DND-41 (cell line): ENCODE measurements around the gene NUP85.
"Not testable (repeated sequence)": the region's sequence is repeated elsewhere in the genome, so short reads cannot be mapped to it uniquely, and the experiment has no call there.

Source experiments
- ATAC-seq: fragments of 200-7000 bp; cut with Tn5 transposase; 3 replicates; pipeline ENCODE4 v1.9.1; 2021; ENCODE audit warnings: low read depth; ENCODE audit not compliant: insufficient read depth
- DNase-seq: peaks from one replicate; pipeline ENCODE4 v3.0.0-alpha.2; 2020
- H2AFZ ChIP-seq: 2 replicates; pipeline ENCODE4 v1.6.0; 2012; ENCODE audit warnings: low read depth, low read length
- H3K27ac ChIP-seq: 2 replicates; pipeline ENCODE4 v1.5.1; 2012; ENCODE audit warnings: low read length, inconsistent platforms
- H3K27me3 ChIP-seq: fragments of 200-600 bp; sonication (generic); 2 replicates; pipeline ENCODE4 v1.6.0; 2012; ENCODE audit warnings: low read length, mild to moderate bottlenecking, inconsistent platforms; ENCODE audit not compliant: insufficient read depth, poor library complexity
- H3K36me3 ChIP-seq: 2 replicates; pipeline ENCODE4 v1.5.1; 2012; ENCODE audit warnings: low read length, inconsistent platforms; ENCODE audit not compliant: insufficient read depth
- H3K4me1 ChIP-seq: 2 replicates; pipeline ENCODE4 v1.5.1; 2012; ENCODE audit warnings: mild to moderate bottlenecking, low read length; ENCODE audit not compliant: insufficient read depth
- H3K4me2 ChIP-seq: 2 replicates; pipeline ENCODE4 v1.6.0; 2012; ENCODE audit warnings: mild to moderate bottlenecking, moderate library complexity, low read length, inconsistent platforms; ENCODE audit not compliant: insufficient read depth
- H3K4me3 ChIP-seq, 2 experiments: fragments of 200-600 bp in 1 of 2; shearing (Covaris generic) in 1 of 2; 2 replicates each; pipeline ENCODE4 v1.5.1; 2012 to 2016; ENCODE audit warnings: inconsistent platforms in 2 of 2, low read length in 2 of 2, mild to moderate bottlenecking in 2 of 2, low read depth in 1 of 2, moderate library complexity in 1 of 2
- H3K79me2 ChIP-seq: 2 replicates; pipeline ENCODE4 v1.6.0; 2012; ENCODE audit warnings: low read length, inconsistent platforms; ENCODE audit not compliant: insufficient read depth
- H3K9ac ChIP-seq: 2 replicates; pipeline ENCODE4 v1.6.0; 2012; ENCODE audit warnings: low read depth, mild to moderate bottlenecking, inconsistent platforms, low read length, moderate library complexity
- H3K9me3 ChIP-seq: 2 replicates; pipeline ENCODE4 v1.5.1; 2012; ENCODE audit warnings: low read length, moderate library complexity, mild to moderate bottlenecking, inconsistent platforms; ENCODE audit not compliant: insufficient read depth, severe bottlenecking
- H4K20me1 ChIP-seq: 2 replicates; pipeline ENCODE4 v1.6.0; 2012; ENCODE audit warnings: low read length; ENCODE audit not compliant: insufficient read depth
- EZH2 ChIP-seq: IDR thresholded peaks from 3 replicates; pipeline ENCODE4 v1.6.1; 2012; ENCODE audit warnings: borderline replicate concordance, low read depth, mild to moderate bottlenecking, moderate library complexity, low read length, inconsistent platforms; ENCODE audit not compliant: severe bottlenecking
- TF ChIP-seq, protein P1 (sequence below): IDR thresholded peaks from 2 replicates; pipeline ENCODE4 v1.5.1; 2012; ENCODE audit warnings: borderline replicate concordance, low read length, moderate library complexity, mild to moderate bottlenecking; ENCODE audit not compliant: poor library complexity, severe bottlenecking; ENCODE audit errors: extremely low read depth

Gene NUP85

DNA sequence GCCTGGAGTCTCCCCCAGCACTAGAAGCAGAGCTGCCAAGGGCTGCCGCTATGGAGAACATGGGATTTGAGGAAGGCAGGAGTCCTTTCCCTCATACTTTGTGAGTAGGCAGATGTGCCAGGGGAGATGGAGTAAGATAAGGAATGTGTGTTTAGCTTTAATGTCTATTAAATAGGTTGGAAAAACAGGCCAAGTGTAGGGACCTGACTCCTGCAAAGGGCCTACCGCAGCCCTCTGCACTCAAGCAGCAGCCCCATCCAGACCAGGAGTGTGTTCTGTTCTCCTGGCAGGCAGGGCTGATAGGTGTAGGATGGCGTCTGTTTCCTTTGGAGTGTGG, 67.3 kb downstream of the NUP85 start:
- Histone ChIP-seq H3K4me2 (peak overlapping the region; percentile 86; the same call in 1 of the 2 replicates), H3K4me3 (no peak overlapping the region), H3K4me1 (peaks cover 41% of the 10 kb centered on the region), H2AFZ (no peak overlapping the region), H3K36me3 (peaks cover 41% of the 10 kb centered on the region), H3K27me3 (no peaks in the 10 kb centered on the region), H4K20me1 (peaks cover 8% of the 10 kb centered on the region), H3K9me3 (no peaks in the 10 kb centered on the region), H3K9ac (peak overlapping the region; percentile 91; the same call in 1 of the 2 replicates), H3K27ac (peak overlapping the region; percentile 89), H3K79me2 (peaks cover 39% of the 10 kb centered on the region)
- no peak for TF ChIP-seq EZH2
- TF ChIP-seq, protein P1, sequence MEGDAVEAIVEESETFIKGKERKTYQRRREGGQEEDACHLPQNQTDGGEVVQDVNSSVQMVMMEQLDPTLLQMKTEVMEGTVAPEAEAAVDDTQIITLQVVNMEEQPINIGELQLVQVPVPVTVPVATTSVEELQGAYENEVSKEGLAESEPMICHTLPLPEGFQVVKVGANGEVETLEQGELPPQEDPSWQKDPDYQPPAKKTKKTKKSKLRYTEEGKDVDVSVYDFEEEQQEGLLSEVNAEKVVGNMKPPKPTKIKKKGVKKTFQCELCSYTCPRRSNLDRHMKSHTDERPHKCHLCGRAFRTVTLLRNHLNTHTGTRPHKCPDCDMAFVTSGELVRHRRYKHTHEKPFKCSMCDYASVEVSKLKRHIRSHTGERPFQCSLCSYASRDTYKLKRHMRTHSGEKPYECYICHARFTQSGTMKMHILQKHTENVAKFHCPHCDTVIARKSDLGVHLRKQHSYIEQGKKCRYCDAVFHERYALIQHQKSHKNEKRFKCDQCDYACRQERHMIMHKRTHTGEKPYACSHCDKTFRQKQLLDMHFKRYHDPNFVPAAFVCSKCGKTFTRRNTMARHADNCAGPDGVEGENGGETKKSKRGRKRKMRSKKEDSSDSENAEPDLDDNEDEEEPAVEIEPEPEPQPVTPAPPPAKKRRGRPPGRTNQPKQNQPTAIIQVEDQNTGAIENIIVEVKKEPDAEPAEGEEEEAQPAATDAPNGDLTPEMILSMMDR, result no peak
- no peak for DNase-seq
- no peak for ATAC-seq

DNA sequence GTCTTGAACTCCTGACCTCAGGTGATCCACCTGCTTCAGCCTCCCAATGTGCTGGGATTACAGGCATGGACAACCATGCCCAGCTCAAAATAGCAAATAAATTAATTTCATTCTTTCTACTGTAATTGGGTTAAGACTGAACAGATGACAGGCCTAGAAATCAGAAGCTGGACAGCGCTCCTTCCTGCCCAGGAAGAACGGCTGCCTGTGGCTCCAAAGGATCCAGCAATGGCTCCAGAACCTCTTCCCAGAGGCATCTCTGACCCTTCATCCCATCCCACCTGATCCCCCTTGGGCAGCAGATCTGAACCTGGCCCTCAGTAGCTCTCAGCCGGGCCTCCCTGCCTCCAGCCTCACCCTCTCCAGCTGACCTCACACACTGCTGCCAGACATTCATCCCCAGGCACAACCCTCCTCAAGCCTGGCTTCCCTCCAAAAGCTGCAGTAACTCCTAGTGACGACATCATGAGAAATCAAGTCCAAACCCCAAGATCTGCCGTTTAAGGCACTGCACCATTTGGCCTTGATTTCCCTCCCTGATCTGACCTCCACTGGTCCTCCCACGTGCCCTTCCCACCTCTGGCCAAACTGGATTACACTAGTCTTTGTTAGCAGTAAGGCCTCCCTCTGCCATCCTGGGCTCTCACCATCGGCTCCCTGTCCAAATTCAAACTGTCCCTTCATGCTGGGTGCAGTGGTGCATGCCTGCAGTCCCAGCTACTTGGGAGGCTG, 68.7 kb downstream of the NUP85 start:
- H3K4me1 ChIP-seq, result peaks cover 36% of the 10 kb centered on the region
- no peak for ATAC-seq
- H3K36me3 ChIP-seq, result peaks cover 46% of the 10 kb centered on the region
- peaks cover 39% of the 10 kb centered on the region for H3K79me2 ChIP-seq
- no peak for TF ChIP-seq EZH2
- TF ChIP-seq, protein P1, result no peak
- no peak overlapping the region for H3K4me3 ChIP-seq
- H3K9ac ChIP-seq, result no peak overlapping the region
- H3K27me3 ChIP-seq, result no peaks in the 10 kb centered on the region
- H3K27ac ChIP-seq, result peak overlapping the region; percentile 13; the same call in 1 of the 2 replicates
- no peaks in the 10 kb centered on the region for H3K9me3 ChIP-seq
- no peak overlapping the region for H3K4me2 ChIP-seq
- H2AFZ ChIP-seq, result no peak overlapping the region
- H4K20me1 ChIP-seq, result peaks cover 8% of the 10 kb centered on the region
- DNase-seq, result no peak

DNA sequence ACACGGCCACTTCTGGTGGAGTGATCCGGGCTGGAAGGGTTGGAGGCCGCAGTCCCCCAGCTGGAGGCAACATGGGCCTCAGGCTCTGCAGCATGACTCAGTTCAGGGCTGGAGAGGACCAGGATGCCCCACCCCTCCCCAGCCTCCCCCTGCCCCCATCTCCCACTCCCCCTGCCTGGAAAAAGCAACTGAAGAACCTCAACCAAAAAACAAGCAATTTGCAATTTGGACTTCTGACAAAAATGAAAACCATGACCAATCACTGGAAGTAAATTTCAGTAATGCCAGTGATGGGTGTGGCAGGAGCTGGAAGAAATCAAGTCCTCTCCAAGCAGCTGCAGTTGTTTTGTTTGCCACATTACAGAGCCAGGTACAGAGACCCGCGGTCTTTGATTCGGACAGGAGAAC, 72.2 kb downstream of the NUP85 start:
- no peak overlapping the region for H3K27ac ChIP-seq
- H3K79me2 ChIP-seq, result peaks cover 11% of the 10 kb centered on the region; the same call in 1 of the 2 replicates
- no peaks in the 10 kb centered on the region for H3K27me3 ChIP-seq
- TF ChIP-seq, protein P1, result no peak
- no peak for TF ChIP-seq EZH2
- H3K9ac ChIP-seq, result no peak overlapping the region
- ATAC-seq (no peak), DNase-seq (no peak)
- no peak overlapping the region for H3K4me2 ChIP-seq
- peaks cover 6% of the 10 kb centered on the region for H4K20me1 ChIP-seq
- H3K9me3 ChIP-seq, result no peaks in the 10 kb centered on the region
- peaks cover 59% of the 10 kb centered on the region for H3K36me3 ChIP-seq
- no peak overlapping the region for H3K4me3 ChIP-seq
- H2AFZ ChIP-seq, result no peak overlapping the region
- H3K4me1 ChIP-seq, result peaks cover 12% of the 10 kb centered on the region

DNA sequence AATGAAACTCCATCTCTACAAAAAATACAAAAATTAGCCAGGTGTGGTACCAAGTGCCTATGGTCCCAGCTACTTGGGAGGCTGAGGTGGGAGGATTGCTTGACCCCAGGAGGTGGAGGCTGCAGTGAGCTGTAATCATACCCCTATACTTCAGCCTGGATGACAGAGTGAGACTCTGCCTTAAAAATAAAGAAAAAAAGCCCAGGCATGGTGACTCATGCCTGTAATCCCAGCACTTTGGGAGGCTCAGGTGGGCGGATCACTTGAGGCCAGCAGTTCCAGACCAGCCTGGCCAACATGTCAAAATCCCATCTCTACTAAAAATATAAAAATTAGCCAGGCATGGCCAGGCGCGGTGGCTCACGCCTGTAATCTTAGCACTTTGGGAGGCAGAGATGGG, 74.7 kb downstream of the NUP85 start:
- ATAC-seq, H3K9ac ChIP-seq, DNase-seq, H3K4me2 ChIP-seq, H2AFZ ChIP-seq, H3K79me2 ChIP-seq, H3K4me3 ChIP-seq, H3K27ac ChIP-seq, H3K4me1 ChIP-seq, H4K20me1 ChIP-seq, H3K27me3 ChIP-seq, H3K9me3 ChIP-seq: not testable (repeated sequence)
- H3K36me3 ChIP-seq, result peaks cover 51% of the 10 kb centered on the region
